ENCODE measurements around the gene THRAP3.

The THRAP3 gene

GRCh38 chr1:36177589-36178431, 46.4 kb upstream of the THRAP3 start:
- Histone ChIP-seq H3K9ac (no peak overlapping the region), H3K36me3 (ENCODE audit: control insufficient read depth, insufficient read depth, low read length) (no peaks in the 10 kb centered on the region), H3K79me2 (no peaks in the 10 kb centered on the region), H2AFZ (no peak overlapping the region), H3K9me3 (ENCODE audit: control insufficient read depth, low read length) (no peaks in the 10 kb centered on the region), H3K4me1 (no peaks in the 10 kb centered on the region), H3K4me3 (ENCODE audit: low read depth, low read length) (no peak overlapping the region), H3K4me2 (ENCODE audit: low read length) (no peak overlapping the region), H3K27ac (no peak overlapping the region), H3K27me3 (ENCODE audit: control insufficient read depth, insufficient read depth, low read length) (no peaks in the 10 kb centered on the region)
- TF ChIP-seq, protein P1, sequence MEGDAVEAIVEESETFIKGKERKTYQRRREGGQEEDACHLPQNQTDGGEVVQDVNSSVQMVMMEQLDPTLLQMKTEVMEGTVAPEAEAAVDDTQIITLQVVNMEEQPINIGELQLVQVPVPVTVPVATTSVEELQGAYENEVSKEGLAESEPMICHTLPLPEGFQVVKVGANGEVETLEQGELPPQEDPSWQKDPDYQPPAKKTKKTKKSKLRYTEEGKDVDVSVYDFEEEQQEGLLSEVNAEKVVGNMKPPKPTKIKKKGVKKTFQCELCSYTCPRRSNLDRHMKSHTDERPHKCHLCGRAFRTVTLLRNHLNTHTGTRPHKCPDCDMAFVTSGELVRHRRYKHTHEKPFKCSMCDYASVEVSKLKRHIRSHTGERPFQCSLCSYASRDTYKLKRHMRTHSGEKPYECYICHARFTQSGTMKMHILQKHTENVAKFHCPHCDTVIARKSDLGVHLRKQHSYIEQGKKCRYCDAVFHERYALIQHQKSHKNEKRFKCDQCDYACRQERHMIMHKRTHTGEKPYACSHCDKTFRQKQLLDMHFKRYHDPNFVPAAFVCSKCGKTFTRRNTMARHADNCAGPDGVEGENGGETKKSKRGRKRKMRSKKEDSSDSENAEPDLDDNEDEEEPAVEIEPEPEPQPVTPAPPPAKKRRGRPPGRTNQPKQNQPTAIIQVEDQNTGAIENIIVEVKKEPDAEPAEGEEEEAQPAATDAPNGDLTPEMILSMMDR (IDR thresholded peaks at IDR 0.05): no peak

DNA sequence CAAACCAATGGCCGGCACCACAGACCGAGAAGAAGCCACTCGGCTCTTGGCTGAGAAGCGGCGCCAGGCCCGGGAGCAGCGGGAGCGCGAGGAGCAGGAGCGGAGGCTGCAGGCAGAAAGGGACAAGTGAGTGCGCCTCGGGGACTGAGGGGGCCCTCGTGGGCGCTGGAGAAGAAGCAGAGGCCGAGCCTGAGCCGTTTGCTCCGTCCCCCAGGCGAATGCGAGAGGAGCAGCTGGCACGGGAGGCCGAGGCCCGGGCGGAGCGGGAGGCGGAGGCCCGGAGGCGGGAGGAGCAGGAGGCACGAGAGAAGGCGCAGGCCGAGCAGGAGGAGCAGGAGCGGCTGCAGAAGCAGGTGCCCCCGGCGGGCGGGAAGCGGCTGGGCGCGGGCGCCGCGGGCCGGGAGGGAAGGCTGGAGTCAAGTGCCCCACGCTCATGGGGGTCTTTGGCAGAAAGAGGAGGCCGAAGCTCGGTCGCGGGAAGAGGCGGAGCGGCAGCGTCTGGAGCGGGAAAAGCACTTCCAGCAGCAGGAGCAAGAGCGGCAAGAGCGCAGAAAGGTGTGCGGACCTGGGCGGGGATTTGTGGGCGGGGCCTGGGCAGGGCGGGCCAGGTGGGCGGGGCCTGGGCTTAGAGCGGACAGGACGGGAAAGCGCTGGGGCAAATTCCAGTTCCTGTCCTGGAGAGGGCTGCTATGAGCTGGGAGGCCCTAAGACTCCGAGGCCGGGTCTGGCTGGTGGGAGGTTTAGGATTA, 45.6 kb upstream of the THRAP3 start:
- Histone ChIP-seq H3K4me3 (ENCODE audit: low read depth, low read length) (no peak overlapping the region), H3K4me2 (ENCODE audit: low read length) (no peak overlapping the region), H3K4me1 (no peaks in the 10 kb centered on the region), H3K27me3 (ENCODE audit: control insufficient read depth, insufficient read depth, low read length) (no peaks in the 10 kb centered on the region), H3K27ac (no peak overlapping the region), H3K79me2 (no peaks in the 10 kb centered on the region), H3K9me3 (ENCODE audit: control insufficient read depth, low read length) (no peaks in the 10 kb centered on the region), H2AFZ (no peak overlapping the region), H3K9ac (no peak overlapping the region), H3K36me3 (ENCODE audit: control insufficient read depth, insufficient read depth, low read length) (no peaks in the 10 kb centered on the region)
- TF ChIP-seq, protein P1 (IDR thresholded peaks at IDR 0.05): no peak

GRCh38 chr1:36179220-36179600, 45.0 kb upstream of the THRAP3 start:
- H3K27ac ChIP-seq: no peak overlapping the region
- H3K79me2 ChIP-seq: no peaks in the 10 kb centered on the region
- TF ChIP-seq, protein P1 (IDR thresholded peaks at IDR 0.05): no peak
- H3K36me3 ChIP-seq (ENCODE audit: control insufficient read depth, insufficient read depth, low read length): no peaks in the 10 kb centered on the region
- no peaks in the 10 kb centered on the region for H3K9me3 ChIP-seq (ENCODE audit: control insufficient read depth, low read length)
- H3K4me1 ChIP-seq: no peaks in the 10 kb centered on the region
- no peaks in the 10 kb centered on the region for H3K27me3 ChIP-seq (ENCODE audit: control insufficient read depth, insufficient read depth, low read length)
- no peak overlapping the region for H3K9ac ChIP-seq
- no peak overlapping the region for H2AFZ ChIP-seq
- H3K4me3 ChIP-seq (ENCODE audit: low read depth, low read length): no peak overlapping the region
- H3K4me2 ChIP-seq (ENCODE audit: low read length): no peak overlapping the region

DNA sequence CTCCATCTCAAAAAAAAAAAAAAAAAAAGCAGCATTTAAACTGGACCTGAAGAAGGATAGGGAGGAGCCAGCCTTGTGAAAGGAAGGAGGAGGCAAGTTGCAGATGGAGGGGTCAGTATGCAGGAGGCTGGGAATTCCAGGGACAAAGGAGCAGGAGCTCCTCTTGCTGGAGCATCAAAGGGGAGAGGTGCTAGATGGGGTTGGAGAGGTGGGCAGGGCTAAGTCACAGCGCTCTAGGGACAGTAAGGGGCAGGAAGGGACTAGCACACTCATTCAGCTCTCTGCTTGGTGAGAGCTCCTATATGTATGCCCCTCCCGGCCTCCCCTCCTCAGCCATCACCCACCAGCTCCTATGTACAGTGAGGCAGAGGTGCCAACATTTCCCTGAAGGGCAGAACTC, 41.5 kb upstream of the THRAP3 start:
- no peaks in the 10 kb centered on the region for H3K9me3 ChIP-seq (ENCODE audit: control insufficient read depth, low read length)
- no peaks in the 10 kb centered on the region for H3K27me3 ChIP-seq (ENCODE audit: control insufficient read depth, insufficient read depth, low read length)
- H3K27ac ChIP-seq: no peak overlapping the region
- H3K9ac ChIP-seq: no peak overlapping the region
- no peak overlapping the region for H2AFZ ChIP-seq
- no peak overlapping the region for H3K4me2 ChIP-seq (ENCODE audit: low read length)
- H3K4me3 ChIP-seq (ENCODE audit: low read depth, low read length): no peak overlapping the region
- H3K79me2 ChIP-seq: no peaks in the 10 kb centered on the region
- H3K36me3 ChIP-seq (ENCODE audit: control insufficient read depth, insufficient read depth, low read length): no peaks in the 10 kb centered on the region
- TF ChIP-seq, protein P1 (IDR thresholded peaks at IDR 0.05): no peak
- H3K4me1 ChIP-seq: no peaks in the 10 kb centered on the region
